NCI-H1105 (cell line): ENCODE data around the gene AGFG1.
"Not testable (repeated sequence)": the region's sequence is repeated elsewhere in the genome, so short reads cannot be mapped to it uniquely, and the experiment has no call there.

Experiments
- DNase-seq: peaks from one replicate; lab custom pipeline; 2025; lab: John Stamatoyannopoulos, UW

The AGFG1 gene

GRCh38 chr2:227539465-227539956, 67.6 kb downstream of the AGFG1 start:
- no peak for DNase-seq

DNA sequence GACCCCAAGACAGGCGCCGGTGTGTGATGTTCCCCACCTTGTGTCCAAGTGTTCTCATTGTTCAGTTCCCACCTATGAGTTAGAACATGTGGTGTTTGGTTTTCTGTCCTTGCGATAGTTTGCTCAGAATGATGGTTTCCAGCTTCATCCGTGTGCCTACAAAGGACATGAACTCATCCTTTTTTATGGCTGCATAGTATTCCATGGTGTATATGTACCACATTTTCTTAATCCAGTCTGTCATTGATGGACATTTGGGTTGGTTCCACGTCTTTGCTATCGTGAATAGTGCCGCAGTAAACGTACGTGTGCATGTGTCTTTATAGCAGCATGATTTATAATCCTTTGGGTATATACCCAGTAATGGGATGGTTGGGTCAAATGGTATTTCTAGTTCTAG, 68.4 kb downstream of the AGFG1 start:
- DNase-seq = not testable (repeated sequence)

- DNase-seq = no peak
Observed at GRCh38 chr2:227545990-227546389, 74.0 kb downstream of the AGFG1 start.

DNA sequence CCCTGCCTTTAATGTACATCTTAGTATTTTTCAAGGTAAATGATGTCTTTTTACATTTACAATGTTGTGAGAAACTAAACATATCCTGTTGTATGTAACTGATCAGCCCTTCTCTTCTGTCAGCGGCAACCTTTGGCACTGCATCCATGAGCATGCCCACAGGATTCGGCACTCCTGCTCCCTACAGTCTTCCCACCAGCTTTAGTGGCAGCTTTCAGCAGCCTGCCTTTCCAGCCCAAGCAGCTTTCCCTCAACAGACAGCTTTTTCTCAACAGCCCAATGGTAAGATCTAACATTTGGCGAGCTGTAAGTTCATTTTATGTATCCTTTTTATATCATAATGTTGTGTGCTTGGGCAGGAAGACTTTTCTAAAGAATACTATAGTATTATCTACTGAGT, 79.9 kb downstream of the AGFG1 start:
- DNase-seq = no peak

- DNase-seq = no peak
Observed at GRCh38 chr2:227562581-227562980, 90.6 kb downstream of the AGFG1 start.

DNA sequence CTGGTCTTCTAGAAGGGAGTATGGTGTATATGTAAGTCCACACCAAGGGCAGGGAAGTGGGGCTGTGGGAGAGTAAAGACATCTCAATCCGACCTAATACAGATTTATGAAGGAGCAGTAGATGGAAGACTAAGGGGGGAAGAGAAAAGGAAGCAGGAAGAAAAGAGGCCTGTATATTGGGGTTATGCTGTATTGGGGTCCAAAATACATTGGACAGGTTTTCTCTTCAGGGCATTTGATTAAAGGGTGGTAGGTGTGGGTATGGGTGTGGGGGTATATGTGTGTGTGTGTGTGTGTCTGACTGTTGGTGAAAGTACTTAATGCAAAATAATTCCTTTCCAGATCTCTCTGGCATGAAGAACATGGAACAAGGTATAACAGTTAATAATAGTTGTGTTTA, 93.1 kb downstream of the AGFG1 start:
- no peak for DNase-seq

DNA sequence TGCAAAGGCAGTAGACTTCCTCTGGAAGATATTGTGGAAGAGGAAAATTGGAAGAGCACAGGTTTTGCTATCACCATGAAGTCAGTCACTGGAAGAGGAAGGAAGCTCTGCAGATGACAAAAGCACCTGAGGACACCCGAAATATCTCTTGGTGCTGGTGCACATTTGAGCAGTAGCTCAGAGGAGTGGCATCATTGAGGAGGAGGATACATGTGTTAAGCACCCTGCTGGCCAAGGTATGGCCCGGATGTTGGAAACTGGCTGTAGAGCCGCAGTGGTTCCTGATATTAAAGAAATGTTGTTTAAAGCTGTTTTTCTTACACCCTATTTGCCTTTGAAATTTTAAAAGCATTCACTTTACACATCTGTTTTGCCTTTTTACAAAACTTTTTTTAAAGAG, 94.1 kb downstream of the AGFG1 start:
- DNase-seq = no peak

GRCh38 chr2:227568852-227569169, 96.9 kb downstream of the AGFG1 start:
- DNase-seq = no peak

DNA sequence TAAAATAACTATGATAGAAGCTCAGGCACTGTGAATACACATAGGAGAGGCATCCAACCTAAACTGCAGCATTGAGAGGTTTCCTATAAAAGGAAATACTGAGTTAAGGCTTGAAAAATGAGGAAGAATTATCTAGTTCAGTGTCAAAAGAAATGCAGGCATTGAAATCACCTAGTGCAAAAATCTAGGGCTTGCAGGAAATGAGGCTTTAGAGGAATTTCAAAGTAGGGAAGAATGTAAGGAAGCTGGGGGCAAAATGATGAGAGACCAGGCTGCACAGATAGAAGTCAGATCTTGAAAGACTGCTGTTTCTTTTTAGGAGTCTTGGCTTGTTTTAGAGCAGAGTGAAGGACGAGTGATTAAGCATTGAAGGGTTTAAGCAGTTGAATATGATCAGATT, 98.7 kb downstream of the AGFG1 start:
- no peak for DNase-seq

- DNase-seq = no peak
Observed at GRCh38 chr2:227576110-227576509, 104.2 kb downstream of the AGFG1 start.

DNA sequence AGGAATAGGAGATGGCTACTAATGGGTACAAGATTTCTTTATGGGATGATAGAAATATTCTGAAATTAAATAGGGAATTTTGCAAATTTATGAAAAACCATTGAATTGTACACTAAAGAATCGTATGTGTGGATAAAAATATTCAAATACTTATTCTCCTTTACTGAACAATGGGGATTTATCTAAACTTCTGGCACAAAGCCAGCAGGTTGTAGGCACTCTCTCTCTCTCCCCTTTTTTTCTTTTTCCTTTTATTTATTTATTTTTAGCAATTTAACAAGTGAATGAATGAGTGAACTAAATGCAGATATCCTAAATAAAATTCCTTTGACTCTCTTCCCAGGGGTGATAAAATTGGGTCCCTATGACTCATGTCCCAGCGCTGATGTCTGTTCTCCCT, 104.9 kb downstream of the AGFG1 start:
- no peak for DNase-seq

GRCh38 chr2:227577555-227577954, 105.6 kb downstream of the AGFG1 start:
- no peak for DNase-seq

DNA sequence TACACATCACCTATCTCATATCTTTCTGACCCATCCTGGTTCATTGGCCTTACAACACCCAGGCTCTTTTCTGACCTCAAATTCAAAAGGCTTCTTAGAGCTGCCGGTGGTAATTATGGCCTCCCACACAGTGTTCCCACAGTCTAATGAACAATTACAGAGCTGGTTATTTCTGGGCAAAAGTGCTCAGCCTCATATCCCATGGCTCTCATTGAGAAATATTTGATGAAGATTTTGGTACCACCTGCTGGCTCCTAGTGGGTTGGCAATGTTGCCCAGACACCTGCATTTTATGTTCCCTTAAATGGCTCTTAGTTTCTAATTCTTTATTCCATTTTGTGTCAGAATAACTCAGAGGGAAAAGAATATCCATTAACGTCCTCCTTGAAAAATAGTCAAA, 106.7 kb downstream of the AGFG1 start:
- DNase-seq = no peak

GRCh38 chr2:227579791-227580190, 107.8 kb downstream of the AGFG1 start:
- DNase-seq = no peak

GRCh38 chr2:227582369-227582768, 110.4 kb downstream of the AGFG1 start:
- DNase-seq = no peak

- no peak for DNase-seq
Observed at GRCh38 chr2:227592694-227593387, 120.9 kb downstream of the AGFG1 start.

DNA sequence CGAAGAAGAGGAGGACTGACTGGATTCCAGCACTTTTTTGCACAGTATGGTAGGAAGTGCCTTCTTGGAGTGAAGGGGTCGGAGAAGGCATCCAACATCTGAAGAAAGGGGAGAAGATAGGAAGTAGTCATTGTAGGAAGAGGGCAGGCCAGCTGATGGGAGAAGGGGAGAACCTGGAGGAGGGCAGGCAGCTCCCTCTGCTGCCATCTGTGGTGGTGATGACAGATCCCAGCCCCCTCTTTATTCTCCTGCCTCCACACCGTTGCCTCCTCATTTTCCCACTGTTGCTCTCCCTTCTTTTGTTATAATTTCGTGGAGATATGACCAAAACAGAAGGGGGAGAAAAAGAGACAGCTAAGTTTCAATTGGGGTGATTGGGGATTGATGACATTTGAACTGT, 123.8 kb downstream of the AGFG1 start:
- DNase-seq = no peak

GRCh38 chr2:227597036-227597435, 125.1 kb downstream of the AGFG1 start:
- no peak for DNase-seq

GRCh38 chr2:227597998-227598397, 126.0 kb downstream of the AGFG1 start:
- DNase-seq = no peak

DNA sequence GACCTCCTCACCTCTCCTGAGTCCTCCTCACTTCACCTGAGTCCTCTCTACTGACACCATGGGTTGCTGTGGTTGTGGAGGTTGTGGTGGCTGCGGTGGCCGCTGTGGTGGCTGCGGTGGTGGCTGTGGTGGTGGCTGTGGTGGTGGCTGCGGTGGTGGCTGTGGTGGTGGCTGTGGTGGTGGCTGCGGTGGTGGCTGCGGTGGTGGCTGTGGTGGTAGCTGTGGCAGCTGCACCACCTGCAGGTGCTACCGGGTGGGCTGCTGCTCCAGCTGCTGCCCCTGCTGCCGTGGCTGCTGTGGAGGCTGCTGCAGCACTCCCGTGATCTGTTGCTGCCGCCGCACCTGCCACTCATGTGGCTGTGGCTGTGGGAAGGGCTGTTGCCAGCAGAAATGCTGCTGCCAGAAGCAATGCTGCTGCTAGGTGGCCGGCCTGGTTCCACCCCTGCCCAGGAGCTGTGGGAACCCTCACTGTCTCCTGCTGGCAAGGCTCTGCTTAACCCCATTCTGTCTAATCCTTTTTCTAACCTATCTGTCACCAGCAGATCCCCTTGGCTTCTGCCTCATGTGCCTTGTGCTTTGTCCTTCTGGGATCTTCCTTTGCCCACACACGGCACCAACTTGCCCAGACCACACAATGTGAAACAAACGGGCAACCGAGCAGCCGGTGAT, 127.0 kb downstream of the AGFG1 start, which contains the start of gene SCYGR2:
TSS of gene SCYGR2 (plus strand) at position 59 of the 669 bp plus-strand sequence. CDS start at position 59, 0 bp downstream.
- not testable (repeated sequence) for DNase-seq

- DNase-seq = no peak
Observed at GRCh38 chr2:227602358-227602757, 130.4 kb downstream of the AGFG1 start.

GRCh38 chr2:227606476-227606875, 134.5 kb downstream of the AGFG1 start:
- DNase-seq = no peak

DNA sequence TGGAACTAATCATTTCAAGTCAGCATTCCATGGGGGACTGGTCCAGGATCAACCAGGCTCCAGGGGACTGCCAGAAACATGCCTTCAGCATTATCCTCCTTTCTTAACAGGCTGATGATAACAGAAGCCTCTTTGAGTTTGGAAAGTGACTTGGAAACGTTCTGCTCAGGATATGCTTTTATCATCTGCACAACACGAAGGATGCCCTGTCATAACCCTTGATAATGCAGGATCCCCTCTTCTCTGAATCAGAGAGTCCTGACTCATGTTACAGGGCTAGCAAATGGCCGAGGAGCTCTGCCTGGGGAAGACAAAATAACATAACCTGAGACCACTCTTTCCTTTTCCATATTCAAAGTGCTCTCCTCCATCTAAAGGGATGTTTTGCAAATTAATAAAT, 136.0 kb downstream of the AGFG1 start:
- no peak for DNase-seq
